GM23338 (cell line): ENCODE results near the gene MPP2. TPM values are rescaled to one million over a fixed set of nuclear protein-coding genes. Genes with fewer than 3 reads are reported as not detected.

Experiments used
- ATAC-seq: fragments of 200-7000 bp; cut with Tn5 transposase; 3 replicates; pipeline ENCODE4 v1.9.1; 2020
- DNase-seq: peaks from one replicate; pipeline ENCODE4 v3.0.0-alpha.2; 2015; ENCODE audit warnings: low spot score
- H2AFZ ChIP-seq: fragments of 200-600 bp; sonication (generic); 2 replicates; pipeline ENCODE4 v1.8.0; 2016; ENCODE audit warnings: antibody characterized with exemption, mild to moderate bottlenecking, moderate library complexity
- H3F3A ChIP-seq: fragments of 200-600 bp; sonication (generic); replicated peaks from 2 replicates; pipeline ENCODE4 v1.8.0; 2017; ENCODE audit warnings: antibody characterized with exemption, mixed run types, low read depth
- H3K27ac ChIP-seq: fragments of 200-600 bp; sonication (generic); 2 replicates; pipeline ENCODE4 v1.6.1; 2016; ENCODE audit warnings: low read depth
- H3K27me3 ChIP-seq: fragments of 200-600 bp; sonication (generic); 2 replicates; pipeline ENCODE4 v1.8.0; 2016; ENCODE audit warnings: mild to moderate bottlenecking, mixed run types, moderate library complexity; ENCODE audit not compliant: insufficient read depth
- H3K36me3 ChIP-seq: fragments of 200-600 bp; sonication (generic); 2 replicates; pipeline ENCODE4 v1.8.0; 2016; ENCODE audit warnings: mild to moderate bottlenecking; ENCODE audit not compliant: insufficient read depth
- H3K4me1 ChIP-seq: fragments of 200-600 bp; sonication (generic); 2 replicates; pipeline ENCODE4 v1.8.0; 2016; ENCODE audit warnings: mild to moderate bottlenecking, moderate library complexity; ENCODE audit not compliant: insufficient read depth
- H3K4me2 ChIP-seq: fragments of 200-600 bp; sonication (generic); 2 replicates; pipeline ENCODE4 v1.7.1; 2017; ENCODE audit warnings: mixed run types
- H3K4me3 ChIP-seq: fragments of 200-600 bp; sonication (generic); 2 replicates; pipeline ENCODE4 v1.6.1; 2016; ENCODE audit warnings: mixed run types
- H3K79me2 ChIP-seq: fragments of 200-600 bp; sonication (generic); replicated peaks from 2 replicates; pipeline ENCODE4 v1.8.0; 2017; ENCODE audit warnings: mild to moderate bottlenecking; ENCODE audit not compliant: insufficient read depth
- H3K9me2 ChIP-seq: fragments of 200-600 bp; sonication (generic); 2 replicates; pipeline ENCODE4 v1.8.0; 2017; ENCODE audit not compliant: insufficient read depth
- H4K20me1 ChIP-seq: fragments of 200-600 bp; sonication (generic); replicated peaks from 2 replicates; pipeline ENCODE4 v1.8.0; 2017; ENCODE audit warnings: mild to moderate bottlenecking; ENCODE audit not compliant: insufficient read depth
- H3K27ac Mint-ChIP-seq: 2 replicates; pipeline ENCODE4 v1.8.0; 2020; ENCODE audit warnings: inconsistent platforms, mild to moderate bottlenecking, moderate library complexity, mixed read lengths
- H3K27me3 Mint-ChIP-seq: 3 replicates; pipeline ENCODE4 v1.8.0; 2022; ENCODE audit warnings: low read depth, mild to moderate bottlenecking, moderate library complexity, mixed read lengths, inconsistent platforms; ENCODE audit not compliant: insufficient read depth, poor library complexity
- H3K36me3 Mint-ChIP-seq: 3 replicates; pipeline ENCODE4 v1.8.0; 2021; ENCODE audit warnings: low read depth, mild to moderate bottlenecking, inconsistent platforms, moderate library complexity, mixed read lengths
- H3K4me1 Mint-ChIP-seq: 3 replicates; pipeline ENCODE4 v1.8.0; 2020; ENCODE audit warnings: mild to moderate bottlenecking, inconsistent platforms, mixed read lengths
- H3K4me3 Mint-ChIP-seq: 3 replicates; pipeline ENCODE4 v1.8.0; 2021; ENCODE audit warnings: moderate library complexity, mild to moderate bottlenecking, inconsistent platforms, mixed read lengths
- H3K9me3 Mint-ChIP-seq: 3 replicates; pipeline ENCODE4 v1.8.0; 2020; ENCODE audit warnings: moderate library complexity, mild to moderate bottlenecking, inconsistent platforms, mixed read lengths
- ZNF331 ChIP-seq: fragments of 250-450 bp; sonication (Bioruptor Pico); IDR thresholded peaks from 2 replicates; pipeline ENCODE4 v1.5.0; 2020; ENCODE audit warnings: low read depth, mild to moderate bottlenecking, moderate library complexity
- ZNF462 ChIP-seq: fragments of 250-450 bp; sonication (Bioruptor Pico); IDR thresholded peaks from 2 replicates; pipeline ENCODE4 v1.5.0; 2020; ENCODE audit warnings: mild to moderate bottlenecking, moderate library complexity
- polyA plus RNA-seq: library from polyadenylated mRNA; unstranded; fragments of >200 nt; fragmentation: Nextera tagmentation; extraction: Ambion mirVana; gene quantifications from 2 replicates; pipeline ENCODE4 v1.2.1, GENCODE V29; 2016
- total RNA-seq: library from RNA; depleted of rRNA; stranded (reverse); fragments of >200 nt; shearing (Covaris generic); gene quantifications from 2 replicates; pipeline ENCODE4 v1.2.3, GENCODE V29; 2014
- TF ChIP-seq, protein P1 (sequence below): IDR thresholded peaks from one replicate; pipeline ENCODE4 v1.6.1; 2018; ENCODE audit warnings: antibody characterized with exemption; ENCODE audit not compliant: unreplicated experiment

The MPP2 gene
- total and polyA plus RNA-seq, 2 experiments from 2014 or later = 7.8 to 20.7 TPM

DNA sequence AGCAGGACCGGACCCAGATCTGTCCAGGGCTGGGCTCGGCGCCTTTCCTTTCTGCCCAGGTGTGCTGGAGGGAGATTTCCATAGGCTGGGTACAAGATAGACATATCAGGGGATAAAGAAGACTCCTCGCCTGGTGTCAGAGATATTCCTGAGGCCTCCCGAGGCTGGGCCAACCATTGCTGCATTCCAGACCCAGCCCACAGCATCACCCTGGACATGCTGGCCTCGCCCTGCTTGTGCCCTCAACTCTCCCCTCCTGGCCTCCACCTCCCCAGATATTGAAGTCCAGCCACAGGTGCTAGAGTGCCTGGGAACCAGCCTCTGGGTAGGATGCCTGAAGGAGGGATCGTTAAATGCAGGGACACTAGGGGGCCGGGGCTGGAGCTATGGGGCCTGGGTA is 58.2 kb downstream of the MPP2 start:
- Mint-ChIP-seq H3K4me3 (no peak overlapping the region), H3K9me3 (no peaks in the 10 kb centered on the region), H3K27me3 (peaks cover 6% of the 10 kb centered on the region), H3K27ac (no peak overlapping the region), H3K36me3 (no peaks in the 10 kb centered on the region), H3K4me1 (peaks cover 18% of the 10 kb centered on the region)
- H3K4me2 ChIP-seq = no peak overlapping the region
- no peak overlapping the region for H3K4me3 ChIP-seq
- no peaks in the 10 kb centered on the region for H3K9me2 ChIP-seq
- H3K4me1 ChIP-seq = peaks cover 11% of the 10 kb centered on the region; the same call in 1 of the 2 replicates
- no peak for ATAC-seq
- no peaks in the 10 kb centered on the region for H3F3A ChIP-seq
- H2AFZ ChIP-seq = no peak overlapping the region
- H3K36me3 ChIP-seq = no peaks in the 10 kb centered on the region
- TF ChIP-seq, protein P1, sequence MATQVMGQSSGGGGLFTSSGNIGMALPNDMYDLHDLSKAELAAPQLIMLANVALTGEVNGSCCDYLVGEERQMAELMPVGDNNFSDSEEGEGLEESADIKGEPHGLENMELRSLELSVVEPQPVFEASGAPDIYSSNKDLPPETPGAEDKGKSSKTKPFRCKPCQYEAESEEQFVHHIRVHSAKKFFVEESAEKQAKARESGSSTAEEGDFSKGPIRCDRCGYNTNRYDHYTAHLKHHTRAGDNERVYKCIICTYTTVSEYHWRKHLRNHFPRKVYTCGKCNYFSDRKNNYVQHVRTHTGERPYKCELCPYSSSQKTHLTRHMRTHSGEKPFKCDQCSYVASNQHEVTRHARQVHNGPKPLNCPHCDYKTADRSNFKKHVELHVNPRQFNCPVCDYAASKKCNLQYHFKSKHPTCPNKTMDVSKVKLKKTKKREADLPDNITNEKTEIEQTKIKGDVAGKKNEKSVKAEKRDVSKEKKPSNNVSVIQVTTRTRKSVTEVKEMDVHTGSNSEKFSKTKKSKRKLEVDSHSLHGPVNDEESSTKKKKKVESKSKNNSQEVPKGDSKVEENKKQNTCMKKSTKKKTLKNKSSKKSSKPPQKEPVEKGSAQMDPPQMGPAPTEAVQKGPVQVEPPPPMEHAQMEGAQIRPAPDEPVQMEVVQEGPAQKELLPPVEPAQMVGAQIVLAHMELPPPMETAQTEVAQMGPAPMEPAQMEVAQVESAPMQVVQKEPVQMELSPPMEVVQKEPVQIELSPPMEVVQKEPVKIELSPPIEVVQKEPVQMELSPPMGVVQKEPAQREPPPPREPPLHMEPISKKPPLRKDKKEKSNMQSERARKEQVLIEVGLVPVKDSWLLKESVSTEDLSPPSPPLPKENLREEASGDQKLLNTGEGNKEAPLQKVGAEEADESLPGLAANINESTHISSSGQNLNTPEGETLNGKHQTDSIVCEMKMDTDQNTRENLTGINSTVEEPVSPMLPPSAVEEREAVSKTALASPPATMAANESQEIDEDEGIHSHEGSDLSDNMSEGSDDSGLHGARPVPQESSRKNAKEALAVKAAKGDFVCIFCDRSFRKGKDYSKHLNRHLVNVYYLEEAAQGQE = no peak
- TF ChIP-seq ZNF462 (CRISPR knock-in tag) (no peak), ZNF331 (CRISPR knock-in tag) (no peak)
- H4K20me1 ChIP-seq = no peaks in the 10 kb centered on the region
- peaks cover 10% of the 10 kb centered on the region; the same call in 1 of the 2 replicates for H3K27me3 ChIP-seq
- no peak overlapping the region for H3K27ac ChIP-seq
- no peaks in the 10 kb centered on the region for H3K79me2 ChIP-seq
- DNase-seq = no peak
